T-helper 9 cell (primary cell): ENCODE measurements around the gene NEMP2.
"Not testable (repeated sequence)": the region's sequence is repeated elsewhere in the genome, so short reads cannot be mapped to it uniquely, and the experiment has no call there.

ENCODE experiments used
- DNase-seq: peaks from one replicate; pipeline ENCODE4 v3.0.0-alpha.2; 2020

Gene NEMP2

GRCh38 chr2:190486037-190486623, 48.4 kb downstream of the NEMP2 start:
- no peak for DNase-seq

- DNase-seq = no peak
Measured at GRCh38 chr2:190482451-190482850, 52.1 kb downstream of the NEMP2 start.

GRCh38 chr2:190481339-190481738, 53.2 kb downstream of the NEMP2 start:
- DNase-seq = no peak

DNA sequence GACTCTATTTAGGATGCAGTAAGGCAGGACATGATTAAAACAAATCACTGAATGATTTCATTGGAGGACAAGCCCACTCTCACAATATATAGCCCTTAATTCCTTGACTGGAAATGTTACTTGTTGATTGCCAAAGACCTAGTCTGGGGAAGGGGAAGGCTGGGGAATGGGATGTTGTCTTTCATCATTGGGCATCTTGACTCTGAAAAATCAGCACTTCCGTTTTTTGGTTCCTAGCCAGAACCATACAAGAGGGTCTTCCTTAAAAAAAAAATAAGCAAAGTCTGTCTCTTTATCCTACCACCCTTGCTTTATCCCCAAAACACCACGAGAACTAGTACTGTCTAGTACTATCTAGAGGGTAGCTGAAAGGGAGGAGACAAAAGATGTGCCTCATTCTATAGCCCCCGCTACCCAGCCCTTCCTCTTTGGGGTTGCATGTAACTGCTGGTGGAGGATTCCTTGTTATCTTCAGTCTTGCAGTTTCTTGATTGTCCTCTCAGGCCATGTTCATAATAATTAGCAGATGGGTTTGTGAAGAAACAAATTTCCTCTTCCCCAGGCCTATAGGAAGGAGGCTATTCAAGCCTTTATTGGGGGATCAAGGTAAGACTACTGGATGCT, 55.8 kb downstream of the NEMP2 start:
- DNase-seq = no peak

DNA sequence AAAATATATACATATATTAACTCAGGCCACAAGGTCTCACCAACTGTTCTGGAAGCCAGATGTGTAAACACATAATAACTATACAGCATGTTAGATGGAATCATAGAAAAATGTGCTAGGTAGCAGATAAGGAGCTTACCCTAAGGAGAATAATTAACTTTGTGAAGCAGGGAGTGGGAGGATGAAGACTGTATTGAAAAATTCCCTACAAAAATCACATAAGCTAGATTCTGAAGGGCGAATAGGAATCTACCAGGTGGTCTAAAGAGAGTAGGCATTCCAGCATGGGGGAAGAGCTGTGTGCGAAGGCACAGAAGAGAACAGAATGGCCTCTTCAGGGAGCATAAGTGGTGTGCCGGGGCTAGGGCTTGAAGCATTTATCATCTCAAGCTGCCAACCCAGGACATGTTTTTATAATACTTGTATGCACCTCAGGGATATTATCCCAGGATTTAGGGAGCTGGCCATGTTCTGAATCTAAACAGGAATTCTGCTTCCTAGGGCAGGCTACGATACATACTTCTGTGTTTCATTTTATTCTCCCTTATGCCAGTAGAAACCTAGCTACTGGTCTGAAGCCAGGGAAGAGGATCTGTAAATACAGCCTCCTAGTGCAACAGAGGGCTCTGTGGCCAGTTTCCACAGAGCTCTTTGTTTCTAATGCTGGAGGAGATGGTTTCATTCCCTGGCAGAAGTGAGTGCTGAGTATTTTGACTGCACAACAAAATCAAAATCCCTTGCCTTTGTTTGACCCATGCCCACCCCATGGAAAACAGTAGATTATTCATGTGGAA, 56.7 kb downstream of the NEMP2 start:
- no peak for DNase-seq

DNA sequence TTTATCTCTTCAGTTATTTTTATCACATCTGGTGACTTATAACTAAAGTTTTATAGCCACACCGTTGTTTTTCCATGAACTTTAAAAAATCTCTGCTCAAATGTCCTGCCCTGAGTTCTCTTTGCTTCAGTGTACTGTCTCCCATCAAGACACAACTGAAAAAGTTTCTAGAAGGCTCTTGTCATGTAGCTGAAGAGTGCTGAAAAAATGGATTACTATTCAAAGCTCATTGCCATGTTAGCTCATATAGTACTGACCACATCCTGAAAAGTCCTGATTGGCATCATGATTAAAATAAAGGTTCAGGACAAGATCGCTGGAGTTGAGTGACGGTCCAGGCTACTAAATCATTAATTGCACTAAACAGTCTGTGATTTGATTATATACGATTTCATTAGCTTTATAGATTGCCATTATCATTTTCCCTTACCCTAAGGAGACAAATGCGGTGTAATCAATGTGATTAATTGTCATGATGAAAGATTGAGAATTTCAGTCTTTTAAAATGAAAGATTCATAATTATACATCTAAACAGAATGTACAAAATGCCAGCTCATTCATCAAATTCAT, 64.2 kb downstream of the NEMP2 start:
- no peak for DNase-seq

GRCh38 chr2:190469771-190470170, 64.8 kb downstream of the NEMP2 start:
- no peak for DNase-seq

- no peak for DNase-seq
Measured at GRCh38 chr2:190468814-190469569, 65.5 kb downstream of the NEMP2 start.

DNA sequence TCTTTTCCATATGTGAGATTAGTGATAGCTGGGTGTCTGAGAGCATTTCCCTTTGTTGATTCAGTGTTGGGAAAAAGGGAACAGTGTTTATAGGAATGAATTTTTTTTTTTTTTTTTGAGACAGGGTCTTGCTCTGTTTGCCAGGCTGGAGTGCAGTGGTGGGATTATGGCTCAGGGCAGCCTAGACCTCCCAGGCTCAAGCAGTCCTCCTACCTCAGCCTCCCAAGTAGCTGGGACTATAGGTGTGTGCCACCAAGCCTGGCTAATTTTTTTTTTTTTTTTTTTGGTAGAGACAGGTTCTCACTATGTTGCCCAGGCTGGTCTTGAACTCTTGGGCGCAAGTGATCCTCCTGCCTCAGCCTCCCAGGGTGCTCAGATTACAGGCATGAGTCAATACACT, 66.2 kb downstream of the NEMP2 start:
- not testable (repeated sequence) for DNase-seq

DNA sequence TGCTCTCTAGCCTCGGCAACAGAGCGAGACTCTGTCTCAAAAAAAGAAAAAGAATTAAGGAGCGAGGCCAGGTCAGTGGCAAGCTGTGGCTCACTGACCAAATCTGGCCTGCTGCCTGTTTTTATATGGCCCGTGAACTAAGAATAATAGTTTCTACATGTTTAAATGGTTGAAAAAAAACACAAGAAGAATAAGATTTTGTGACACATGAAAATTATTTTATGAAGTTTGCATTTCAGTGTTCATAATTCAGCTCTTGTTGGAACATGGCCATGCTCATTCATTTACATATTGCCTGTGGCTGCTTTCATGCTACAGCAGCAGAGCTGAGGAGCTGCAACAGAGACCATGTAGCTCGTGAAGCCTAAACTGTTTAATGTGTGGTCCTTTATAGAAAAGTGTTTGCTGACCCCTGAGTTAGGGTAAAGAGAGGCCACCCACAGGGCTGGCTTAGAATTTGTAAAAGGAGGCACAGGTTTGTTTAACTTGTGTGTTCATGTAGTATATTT, 66.9 kb downstream of the NEMP2 start:
- no peak for DNase-seq

- no peak for DNase-seq
Measured at GRCh38 chr2:190466819-190467446, 67.6 kb downstream of the NEMP2 start.

DNA sequence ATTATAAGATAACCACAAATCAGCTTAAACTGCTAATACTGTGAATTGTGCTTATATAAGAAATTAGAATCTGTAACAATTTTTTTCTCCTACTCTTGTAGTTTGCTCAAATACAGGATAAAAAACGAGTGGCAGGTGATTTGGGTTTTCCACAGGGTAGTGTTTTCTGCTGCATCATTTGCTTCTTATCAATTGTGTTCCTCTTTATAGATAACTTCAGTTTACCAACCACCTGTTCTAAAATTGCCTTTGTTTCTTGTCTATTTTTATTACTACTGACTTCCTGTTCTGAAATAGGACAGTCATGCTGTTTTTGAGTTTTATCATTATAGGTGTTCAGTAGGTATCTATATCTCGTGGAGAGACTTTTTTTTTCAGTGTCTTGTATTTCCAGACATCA, 69.5 kb downstream of the NEMP2 start:
- no peak for DNase-seq

GRCh38 chr2:190462611-190463010, 71.9 kb downstream of the NEMP2 start:
- no peak for DNase-seq

DNA sequence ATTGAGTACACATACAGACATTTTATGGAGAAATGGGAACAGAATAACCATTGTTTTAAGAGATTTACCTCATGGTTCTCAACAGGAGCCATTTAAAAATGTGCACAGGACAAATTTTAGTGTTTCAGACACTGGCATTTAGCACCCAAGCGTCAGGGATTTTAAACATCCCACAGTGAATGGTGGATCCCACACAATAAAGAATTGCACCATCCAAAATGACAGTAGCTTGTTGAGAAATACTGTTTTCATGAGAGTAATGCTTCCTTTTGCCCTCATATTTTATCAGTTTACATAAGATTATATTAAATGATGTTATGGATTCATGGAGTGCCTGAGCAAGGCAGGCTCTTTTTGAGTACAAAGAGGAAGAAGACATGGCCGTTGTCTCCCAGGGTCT, 72.3 kb downstream of the NEMP2 start:
- DNase-seq = no peak

DNA sequence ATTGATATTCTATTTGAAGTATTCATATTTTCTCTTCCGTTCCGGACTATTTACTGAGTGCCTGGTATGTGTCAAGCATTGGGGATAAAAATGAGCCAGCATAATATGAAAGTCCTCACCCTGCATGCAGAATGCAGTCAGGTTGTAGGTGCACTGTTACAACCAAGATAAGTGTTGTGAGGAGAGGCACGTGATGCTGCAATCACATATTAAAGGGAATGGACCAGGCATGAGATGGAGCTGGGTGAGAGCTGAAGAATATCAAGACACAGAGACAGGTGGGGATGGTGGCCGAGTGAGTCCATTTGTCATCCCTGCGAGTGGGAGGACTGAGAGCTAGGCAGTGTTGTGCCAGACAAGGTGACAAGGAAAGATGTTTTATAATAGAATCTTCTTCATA, 74.0 kb downstream of the NEMP2 start:
- no peak for DNase-seq

GRCh38 chr2:190459881-190460280, 74.6 kb downstream of the NEMP2 start:
- DNase-seq = no peak

DNA sequence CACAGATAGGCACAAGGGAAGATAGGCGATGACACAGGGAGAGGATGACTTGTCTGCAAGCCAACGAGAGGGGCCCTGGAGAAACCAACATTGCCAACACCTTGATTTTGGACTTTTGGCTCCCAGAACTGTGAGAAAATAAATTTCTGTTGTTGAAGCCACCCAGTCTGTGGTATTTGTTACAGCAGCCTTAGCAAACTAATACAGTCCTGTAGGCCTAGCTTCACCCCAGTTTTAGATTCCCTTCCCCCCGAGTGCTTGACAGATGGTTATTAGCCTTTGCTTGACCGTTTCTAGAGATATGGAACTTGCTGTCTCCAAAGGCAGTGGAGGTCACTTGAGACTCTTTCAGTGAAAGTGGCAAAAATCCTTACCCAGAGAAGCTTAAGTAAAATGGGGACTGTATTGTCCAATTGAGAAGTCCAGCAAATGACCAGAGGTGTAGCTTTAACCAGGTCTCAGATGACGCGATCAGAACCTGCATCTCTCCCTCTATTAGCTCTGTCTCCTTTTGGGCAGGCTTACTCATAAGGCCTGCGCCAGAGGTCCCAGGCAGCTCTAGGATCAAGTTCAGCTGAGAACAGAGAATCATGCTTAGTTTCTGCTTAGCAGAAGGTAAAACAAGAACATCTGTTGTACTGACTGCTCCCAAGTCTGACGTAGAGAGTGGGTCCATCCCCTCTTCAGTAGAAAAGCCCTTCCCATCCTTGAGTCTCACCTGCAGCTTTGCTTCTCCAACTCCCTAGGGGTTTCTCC, 76.0 kb downstream of the NEMP2 start:
- DNase-seq = no peak

GRCh38 chr2:190457256-190457655, 77.3 kb downstream of the NEMP2 start:
- no peak for DNase-seq

DNA sequence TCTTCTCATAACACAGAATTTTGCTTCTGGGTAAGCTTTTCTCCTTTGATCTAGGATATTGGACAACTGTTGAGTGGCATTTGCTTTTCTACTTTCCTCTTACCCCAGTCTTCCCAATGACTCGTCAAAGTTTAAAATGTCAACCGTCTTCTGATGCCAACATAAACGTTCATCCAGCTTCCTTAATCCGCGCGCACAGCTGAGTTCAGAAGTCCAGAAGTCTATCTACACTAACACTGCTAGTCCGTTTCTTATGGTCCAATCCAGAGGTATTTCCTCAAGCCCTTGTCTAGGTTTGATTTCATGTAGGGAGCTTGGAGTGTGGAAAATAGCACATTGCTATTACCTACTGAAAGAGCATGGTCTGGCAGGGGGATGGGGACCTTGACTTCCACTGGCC, 77.7 kb downstream of the NEMP2 start:
- no peak for DNase-seq

DNA sequence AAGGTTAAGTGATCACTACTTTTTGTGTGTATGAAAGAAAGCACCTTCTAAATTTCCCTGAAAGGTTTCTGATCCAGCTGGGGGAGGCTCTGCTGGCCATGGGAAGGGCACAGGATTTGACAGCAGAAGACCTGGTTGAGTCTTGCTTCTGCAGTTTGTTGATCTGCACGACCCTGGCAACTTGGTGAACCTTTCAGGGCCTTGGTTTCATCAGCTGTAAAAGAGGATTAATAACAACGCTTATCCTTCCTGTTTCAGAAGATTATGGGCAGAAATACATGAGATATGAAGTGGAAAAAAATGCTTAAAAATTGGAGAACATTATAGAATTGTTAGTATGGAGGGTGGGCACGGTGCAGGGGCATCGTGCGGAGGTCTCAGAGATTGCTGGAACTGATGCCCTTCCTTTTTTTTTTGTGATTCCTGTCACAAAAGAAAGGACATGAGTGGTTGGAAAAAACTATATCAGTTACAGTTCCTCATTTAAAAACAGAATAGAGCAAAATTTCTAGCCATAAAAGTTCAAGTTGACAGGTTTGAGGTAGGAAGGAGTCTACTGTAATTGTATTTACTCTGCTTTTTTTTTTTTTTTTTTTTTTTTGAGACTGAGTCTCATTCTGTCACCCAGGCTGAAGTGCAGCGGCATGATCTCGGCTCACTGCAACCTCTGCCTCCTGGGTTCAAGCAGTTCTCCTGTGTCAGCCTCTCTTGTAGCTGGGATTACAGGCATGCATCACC, 79.0 kb downstream of the NEMP2 start:
- no peak for DNase-seq

DNA sequence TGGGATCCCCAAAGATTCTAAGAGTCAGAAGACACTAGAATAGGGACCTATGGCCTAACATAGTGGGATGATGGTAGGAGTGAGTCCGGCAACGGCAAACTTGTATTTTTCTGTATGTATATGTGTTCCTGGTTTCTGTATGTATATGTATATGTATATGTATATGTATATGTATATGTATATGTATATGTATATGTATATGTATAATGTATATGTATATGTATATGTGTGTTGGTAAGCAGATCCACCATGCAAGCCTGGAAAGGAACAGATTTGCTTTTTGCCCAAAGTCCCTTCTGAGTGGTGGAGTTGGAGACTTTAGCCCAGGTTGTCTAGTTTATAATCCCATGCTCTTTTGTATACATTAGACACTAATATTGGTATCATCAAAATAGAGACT, 79.7 kb downstream of the NEMP2 start:
- no peak for DNase-seq
